T-helper 17 cell (primary cell): Measurements from ENCODE around the gene PPP2R1A. TPM values are rescaled to one million over a fixed set of nuclear protein-coding genes. Genes with fewer than 3 reads are reported as not detected.
"Not testable (repeated sequence)": the region's sequence is repeated elsewhere in the genome, so short reads cannot be mapped to it uniquely, and the experiment has no call there.

Source experiments
- ATAC-seq: fragments of 150-1000 bp; cut with Tn5 transposase; 2 replicates; pipeline ENCODE4 v1.10.0; 2021; ENCODE audit warnings: mild to moderate bottlenecking, moderate library complexity
- DNase-seq, 3 donors: peaks; one replicate each; pipeline versions ENCODE4 v3.0.0 to v3.0.0-alpha.2; 2020 to 2021
- H3K9me3 ChIP-seq: one replicate; pipeline ENCODE4 v1.7.0; 2013; ENCODE audit warnings: low read length, mild to moderate bottlenecking; ENCODE audit not compliant: control insufficient read depth, poor library complexity, severe bottlenecking
- H3K27ac Mint-ChIP-seq: one replicate; pipeline ENCODE4 v1.8.0; 2022; ENCODE audit warnings: mild to moderate bottlenecking, moderate library complexity, mixed read lengths
- H3K27me3 Mint-ChIP-seq: one replicate; pipeline ENCODE4 v1.8.0; 2022; ENCODE audit warnings: mixed read lengths
- H3K36me3 Mint-ChIP-seq: one replicate; pipeline ENCODE4 v1.8.0; 2022; ENCODE audit warnings: low read depth, mixed read lengths
- H3K4me1 Mint-ChIP-seq: one replicate; pipeline ENCODE4 v1.8.0; 2022; ENCODE audit warnings: mild to moderate bottlenecking, mixed read lengths
- H3K4me3 Mint-ChIP-seq: one replicate; pipeline ENCODE4 v1.8.0; 2022; ENCODE audit warnings: mild to moderate bottlenecking, moderate library complexity, mixed read lengths
- total RNA-seq, 4 donors: library from RNA in 2 of 4; stranded (reverse) in 2 of 4; gene quantifications; one replicate each; pipeline ENCODE4 v1.2.3 and lab custom pipeline; 2022 to 2026

Gene PPP2R1A
- total RNA-seq, 2 donors from 2014 or later = 173 to 180 TPM

GRCh38 chr19:52231154-52231910 is 41.5 kb downstream of the PPP2R1A start:
- Mint-ChIP-seq H3K36me3 (peaks cover 4% of the 10 kb centered on the region), H3K27ac (peak overlapping the region; percentile 59), H3K27me3 (no peaks in the 10 kb centered on the region), H3K4me1 (peaks cover 8% of the 10 kb centered on the region), H3K4me3 (no peak overlapping the region)
- H3K9me3 ChIP-seq = no peaks in the 10 kb centered on the region
- DNase-seq (no peak), ATAC-seq (no peak)

- peaks cover 6% of the 10 kb centered on the region for H3K4me1 Mint-ChIP-seq
- H3K36me3 Mint-ChIP-seq = peaks cover 2% of the 10 kb centered on the region
- DNase-seq = no peak
- H3K27ac Mint-ChIP-seq = peak overlapping the region; percentile 80
- no peaks in the 10 kb centered on the region for H3K9me3 ChIP-seq
- no peaks in the 10 kb centered on the region for H3K27me3 Mint-ChIP-seq
- ATAC-seq = no peak
- no peak overlapping the region for H3K4me3 Mint-ChIP-seq
Observed at GRCh38 chr19:52234406-52234805, 44.6 kb downstream of the PPP2R1A start.

DNA sequence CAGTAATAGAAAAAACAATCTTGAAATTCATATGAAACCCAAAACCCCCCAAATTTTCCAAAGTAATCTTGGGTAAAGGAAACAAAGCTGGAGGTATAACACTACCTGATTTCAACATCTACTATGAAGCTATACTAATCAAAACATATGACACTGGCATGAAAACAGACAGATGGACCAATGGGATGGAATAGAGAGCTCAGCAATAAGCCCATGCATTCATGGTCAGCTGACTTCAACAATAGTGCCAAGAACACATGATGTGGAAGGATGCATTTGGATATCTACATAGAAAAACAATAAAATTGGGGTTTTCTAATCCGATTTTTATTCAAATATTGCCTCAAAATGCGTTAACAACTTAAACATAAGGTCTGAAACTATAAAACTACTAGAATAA is 47.3 kb downstream of the PPP2R1A start:
- H3K4me3 Mint-ChIP-seq = no peak overlapping the region
- ATAC-seq (no peak), DNase-seq (no peak)
- no peaks in the 10 kb centered on the region for H3K9me3 ChIP-seq
- no peak overlapping the region for H3K27ac Mint-ChIP-seq
- no peaks in the 10 kb centered on the region for H3K36me3 Mint-ChIP-seq
- peaks cover 3% of the 10 kb centered on the region for H3K4me1 Mint-ChIP-seq
- no peaks in the 10 kb centered on the region for H3K27me3 Mint-ChIP-seq

- Mint-ChIP-seq H3K27me3 (no peaks in the 10 kb centered on the region), H3K4me1 (peaks cover 3% of the 10 kb centered on the region), H3K36me3 (no peaks in the 10 kb centered on the region), H3K27ac (no peak overlapping the region), H3K4me3 (no peak overlapping the region)
- no peaks in the 10 kb centered on the region for H3K9me3 ChIP-seq
- DNase-seq (peak; percentile 34 to 37 (median 35)), ATAC-seq (peak; percentile 79)
Observed at GRCh38 chr19:52237771-52238400, 48.0 kb downstream of the PPP2R1A start.

GRCh38 chr19:52244021-52244420 is 54.2 kb downstream of the PPP2R1A start:
- ATAC-seq (no peak), DNase-seq (no peak)
- peaks cover 3% of the 10 kb centered on the region for H3K4me1 Mint-ChIP-seq
- H3K27me3 Mint-ChIP-seq = peaks cover 7% of the 10 kb centered on the region
- H3K27ac Mint-ChIP-seq = no peak overlapping the region
- H3K4me3 Mint-ChIP-seq = no peak overlapping the region
- no peaks in the 10 kb centered on the region for H3K9me3 ChIP-seq
- peaks cover under 1% of the 10 kb centered on the region for H3K36me3 Mint-ChIP-seq

DNA sequence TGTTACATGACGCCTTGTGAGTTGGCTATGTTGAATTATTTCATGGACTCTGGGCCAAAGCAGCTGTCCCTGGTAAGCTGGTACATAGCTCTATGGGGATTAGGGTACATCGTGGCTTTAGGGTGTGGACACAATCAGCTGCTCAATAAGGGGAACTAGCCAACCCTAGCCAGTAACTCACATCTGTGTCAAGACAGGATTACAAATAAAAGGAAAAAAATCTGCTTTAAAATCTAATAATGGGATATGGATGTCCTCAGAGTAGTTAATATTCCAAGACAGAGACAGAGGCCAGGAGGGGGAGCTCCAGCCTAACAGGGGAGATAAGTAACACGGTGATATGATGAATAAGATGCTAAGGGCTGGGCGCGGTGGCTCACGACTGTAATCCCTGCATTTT is 58.4 kb downstream of the PPP2R1A start:
- DNase-seq (peak; percentile 13 to 35 (median 14)), ATAC-seq (peak; percentile 69)
- Mint-ChIP-seq H3K36me3 (peaks cover 2% of the 10 kb centered on the region), H3K4me1 (peaks cover 3% of the 10 kb centered on the region), H3K27me3 (peaks cover 7% of the 10 kb centered on the region), H3K27ac (peak overlapping the region; percentile 11), H3K4me3 (no peak overlapping the region)
- H3K9me3 ChIP-seq = no peaks in the 10 kb centered on the region

GRCh38 chr19:52258426-52258825 is 68.6 kb downstream of the PPP2R1A start:
- Mint-ChIP-seq H3K36me3 (peaks cover 3% of the 10 kb centered on the region), H3K27me3 (peaks cover 6% of the 10 kb centered on the region), H3K27ac (no peak overlapping the region), H3K4me1 (no peaks in the 10 kb centered on the region), H3K4me3 (no peak overlapping the region)
- DNase-seq (no peak), ATAC-seq (no peak)
- no peaks in the 10 kb centered on the region for H3K9me3 ChIP-seq

DNA sequence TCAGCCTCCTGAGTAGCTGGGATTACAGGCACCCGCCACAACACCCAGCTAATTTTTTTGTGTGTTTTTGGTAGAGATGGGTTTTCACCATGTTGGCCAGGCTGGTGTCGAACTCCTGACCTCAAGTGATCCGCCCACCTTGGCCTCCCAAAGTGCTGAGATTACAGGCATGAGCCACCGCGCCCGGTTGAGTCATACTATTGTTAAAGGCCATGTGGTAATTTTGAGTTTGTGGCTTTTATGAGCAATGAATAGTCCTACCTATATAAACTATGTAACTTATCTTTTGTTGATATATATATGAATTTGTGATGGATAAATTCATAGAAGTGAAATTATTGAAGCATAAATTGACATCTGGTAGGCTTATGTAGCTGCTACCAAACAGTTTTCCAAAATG is 75.7 kb downstream of the PPP2R1A start:
- not testable (repeated sequence) for H3K4me3 Mint-ChIP-seq, H3K9me3 ChIP-seq, H3K4me1 Mint-ChIP-seq, H3K27ac Mint-ChIP-seq, ATAC-seq, DNase-seq, H3K27me3 Mint-ChIP-seq, H3K36me3 Mint-ChIP-seq

GRCh38 chr19:52269338-52270261 is 79.7 kb downstream of the PPP2R1A start, which contains the start of gene ZNF766:
TSS of gene ZNF766 (plus strand) at chr19:52269587. CDS start at chr19:52269614, 27 bp downstream.
- peak within 1 kb of the TSS; percentile 99 for H3K4me3 Mint-ChIP-seq
- peak within 1 kb of the TSS; percentile 97 for H3K27ac Mint-ChIP-seq
- H3K4me1 Mint-ChIP-seq = peaks cover 15% of the 10 kb centered on the region
- H3K9me3 ChIP-seq = no peaks in the 10 kb centered on the region
- H3K36me3 Mint-ChIP-seq = peaks cover 13% of the 10 kb centered on the region
- H3K27me3 Mint-ChIP-seq = no peaks in the 10 kb centered on the region
- peak; percentile 94 to 98 (median 94) for DNase-seq
- peak; percentile 99 for ATAC-seq

DNA sequence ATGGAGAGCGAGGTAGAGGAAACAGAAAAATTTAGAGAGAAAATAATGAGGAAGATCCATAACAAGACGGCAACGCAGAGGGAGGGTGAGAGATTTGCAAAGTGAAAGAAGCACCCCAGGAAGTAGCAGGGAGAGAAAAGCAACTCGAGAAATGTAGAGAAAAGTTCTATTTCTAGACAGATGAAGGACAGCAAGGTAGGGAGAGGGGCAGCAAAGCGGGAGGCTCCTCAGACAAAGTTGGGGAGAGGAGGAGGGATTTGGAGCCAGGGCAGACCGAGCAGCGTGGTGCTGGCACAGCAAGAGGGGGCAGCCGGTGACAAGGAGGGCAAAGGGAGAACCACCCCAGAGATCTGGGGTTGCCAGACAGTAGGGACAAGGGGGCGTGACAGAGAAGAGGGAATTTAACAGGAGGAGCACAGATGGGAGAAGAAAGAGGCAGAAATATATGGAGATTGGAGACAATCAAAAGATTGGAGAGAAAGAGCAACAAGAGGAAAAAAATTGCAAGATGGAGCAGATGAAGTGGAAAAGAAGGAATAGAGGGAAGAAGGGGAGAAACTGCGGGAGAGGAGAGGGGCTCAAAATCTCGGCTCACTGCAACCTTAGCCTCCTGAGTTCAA is 80.5 kb downstream of the PPP2R1A start:
- Mint-ChIP-seq H3K36me3 (peaks cover 13% of the 10 kb centered on the region), H3K4me3 (peak overlapping the region; percentile 99), H3K4me1 (peaks cover 15% of the 10 kb centered on the region), H3K27me3 (no peaks in the 10 kb centered on the region), H3K27ac (peak overlapping the region; percentile 97)
- ATAC-seq (no peak), DNase-seq (no peak)
- H3K9me3 ChIP-seq = no peaks in the 10 kb centered on the region

- no peak overlapping the region for H3K4me3 Mint-ChIP-seq
- no peaks in the 10 kb centered on the region for H3K27me3 Mint-ChIP-seq
- H3K36me3 Mint-ChIP-seq = peaks cover 13% of the 10 kb centered on the region
- ATAC-seq = no peak
- no peak overlapping the region for H3K27ac Mint-ChIP-seq
- H3K4me1 Mint-ChIP-seq = peaks cover 20% of the 10 kb centered on the region
- peaks cover 3% of the 10 kb centered on the region for H3K9me3 ChIP-seq
- DNase-seq = no peak
Observed at GRCh38 chr19:52273301-52273700, 83.4 kb downstream of the PPP2R1A start.

DNA sequence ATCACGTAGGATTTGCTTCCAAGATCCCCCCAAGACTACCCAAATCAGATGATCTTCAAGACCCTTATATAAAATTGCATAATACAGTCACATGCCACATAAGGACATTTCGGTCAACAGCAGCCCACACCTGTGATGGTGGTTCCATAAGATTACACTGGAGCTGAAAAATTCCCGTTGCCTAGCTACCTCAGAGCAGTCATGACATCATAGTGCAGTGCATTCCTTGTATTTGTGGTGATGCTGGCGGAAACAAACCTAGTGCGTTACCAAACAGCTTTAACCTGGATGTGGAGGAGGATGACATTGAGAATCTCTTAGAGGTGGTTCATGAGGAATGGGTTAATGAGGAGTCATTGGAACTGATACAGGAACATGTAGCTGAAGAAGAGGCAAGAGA is 84.3 kb downstream of the PPP2R1A start:
- no peak for ATAC-seq

More for the DNA sequence above, 84.3 kb downstream of the PPP2R1A start:
- Mint-ChIP-seq H3K36me3 (peaks cover 13% of the 10 kb centered on the region), H3K27me3 (no peaks in the 10 kb centered on the region), H3K27ac (no peak overlapping the region), H3K4me3 (no peak overlapping the region), H3K4me1 (peaks cover 20% of the 10 kb centered on the region)
- no peak for DNase-seq
- H3K9me3 ChIP-seq = peaks cover 3% of the 10 kb centered on the region
